Measurements from ENCODE around the gene BIN1.

The BIN1 gene

DNA sequence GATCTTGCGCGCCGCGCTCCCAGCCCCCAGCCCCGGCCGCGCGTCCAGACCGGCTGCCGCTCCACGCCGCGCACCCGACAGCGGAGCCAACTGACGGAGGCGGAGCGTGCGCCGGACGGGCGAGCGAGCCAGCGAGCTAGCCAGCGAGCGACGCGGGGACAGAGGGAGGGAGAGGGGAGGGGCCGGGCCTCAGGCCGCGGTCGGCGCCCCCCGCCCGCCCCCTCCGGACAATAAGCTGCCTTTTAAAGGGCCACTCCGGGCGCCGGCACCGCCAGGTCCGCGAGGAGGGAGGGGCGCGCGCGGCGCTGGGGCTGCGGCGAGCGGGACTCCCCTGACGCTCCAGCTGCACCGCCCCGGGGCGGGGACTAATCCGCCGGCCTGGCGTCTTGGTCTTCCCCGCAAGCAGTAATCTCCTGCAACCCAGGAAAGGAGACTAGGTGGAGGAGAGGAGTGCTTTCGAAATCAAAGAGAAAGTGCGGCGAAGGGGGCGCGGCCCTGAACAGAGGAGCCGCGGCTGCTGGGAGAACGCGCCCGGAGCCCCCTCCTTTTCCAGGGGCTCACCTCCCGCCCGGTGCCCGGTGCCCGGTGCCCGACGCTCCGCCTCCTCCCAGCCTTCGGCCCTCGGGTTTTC is at the start of gene BIN1:
Gene BIN1, minus strand, starts transcription at position 164 of the 631 bp plus-strand sequence. CDS start 211 bp downstream, outside the sequence.
- peak; percentile 97 for DNase-seq (ENCODE audit: low spot score)

GRCh38 chr2:127155947-127156346 is 49.0 kb upstream of the BIN1 start:
- no peak for DNase-seq (ENCODE audit: low spot score)

GRCh38 chr2:127155028-127155581 is 48.2 kb upstream of the BIN1 start:
- DNase-seq (ENCODE audit: low spot score), result no peak

DNA sequence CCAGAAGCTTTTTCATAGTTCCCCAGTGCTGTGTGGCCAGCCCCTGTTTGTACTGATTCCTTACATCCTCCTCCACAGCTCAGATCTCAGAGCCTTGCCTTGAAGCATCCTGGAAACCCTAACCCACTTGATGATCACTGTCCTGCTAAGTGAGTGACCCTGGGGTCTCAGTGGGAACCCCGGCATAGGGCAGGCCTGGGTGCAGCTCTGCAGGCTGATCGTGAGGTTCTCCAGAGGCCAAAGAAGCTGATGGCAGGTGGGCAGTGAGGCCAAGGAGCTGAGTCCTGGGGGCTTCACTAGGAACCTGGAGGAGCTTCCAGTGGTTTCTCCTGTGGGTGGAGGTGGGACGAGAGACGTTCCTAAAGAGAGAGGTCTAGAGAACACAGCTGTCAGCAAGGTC is 47.4 kb upstream of the BIN1 start:
- no peak for DNase-seq (ENCODE audit: low spot score)

DNA sequence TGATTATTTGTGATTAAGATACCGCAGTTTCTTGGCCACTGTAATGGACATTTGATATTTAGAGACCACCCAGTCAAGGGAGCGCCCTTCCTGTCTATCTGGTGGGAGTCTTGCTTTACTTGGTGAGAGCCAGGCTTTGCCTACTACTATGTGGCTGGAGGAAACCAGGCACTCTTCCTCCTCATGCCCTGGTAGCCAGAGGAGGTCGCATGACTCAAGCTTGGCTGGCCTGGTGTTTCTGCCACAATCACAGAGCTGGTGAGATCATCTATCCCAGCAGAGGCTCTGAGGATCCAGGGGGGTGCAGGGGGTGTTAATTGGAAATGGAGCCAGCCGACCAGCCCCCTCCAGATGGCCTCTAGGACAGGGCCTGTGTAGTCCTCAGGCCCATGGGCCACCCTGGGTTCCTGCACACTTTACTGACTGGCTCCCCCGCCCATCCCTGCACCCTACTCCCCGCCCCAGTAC is 46.8 kb upstream of the BIN1 start:
- peak; percentile 81 for DNase-seq (ENCODE audit: low spot score)

- DNase-seq (ENCODE audit: low spot score), result no peak
These were observed 44.0 kb upstream of the BIN1 start for GRCh38 chr2:127150996-127151395.

DNA sequence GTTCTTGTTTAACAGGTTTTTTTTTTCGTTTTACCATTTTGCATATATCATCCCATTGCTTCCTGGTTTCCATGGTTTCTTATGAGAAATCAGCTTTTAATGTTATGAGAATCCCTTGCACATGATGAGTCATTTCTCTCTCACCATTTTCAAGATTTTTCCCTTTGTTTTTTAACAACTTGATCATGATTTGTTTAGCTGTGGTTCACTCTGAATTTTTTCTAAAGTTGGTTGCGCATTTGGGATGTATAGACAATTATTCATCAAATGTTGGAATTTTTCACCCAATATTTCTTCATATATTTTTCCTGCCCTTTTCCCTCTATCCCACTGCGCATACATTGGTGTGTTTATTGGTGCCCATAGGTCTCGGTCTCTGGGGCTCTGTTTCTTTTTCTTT is 42.4 kb upstream of the BIN1 start:
- no peak for DNase-seq (ENCODE audit: low spot score)

DNA sequence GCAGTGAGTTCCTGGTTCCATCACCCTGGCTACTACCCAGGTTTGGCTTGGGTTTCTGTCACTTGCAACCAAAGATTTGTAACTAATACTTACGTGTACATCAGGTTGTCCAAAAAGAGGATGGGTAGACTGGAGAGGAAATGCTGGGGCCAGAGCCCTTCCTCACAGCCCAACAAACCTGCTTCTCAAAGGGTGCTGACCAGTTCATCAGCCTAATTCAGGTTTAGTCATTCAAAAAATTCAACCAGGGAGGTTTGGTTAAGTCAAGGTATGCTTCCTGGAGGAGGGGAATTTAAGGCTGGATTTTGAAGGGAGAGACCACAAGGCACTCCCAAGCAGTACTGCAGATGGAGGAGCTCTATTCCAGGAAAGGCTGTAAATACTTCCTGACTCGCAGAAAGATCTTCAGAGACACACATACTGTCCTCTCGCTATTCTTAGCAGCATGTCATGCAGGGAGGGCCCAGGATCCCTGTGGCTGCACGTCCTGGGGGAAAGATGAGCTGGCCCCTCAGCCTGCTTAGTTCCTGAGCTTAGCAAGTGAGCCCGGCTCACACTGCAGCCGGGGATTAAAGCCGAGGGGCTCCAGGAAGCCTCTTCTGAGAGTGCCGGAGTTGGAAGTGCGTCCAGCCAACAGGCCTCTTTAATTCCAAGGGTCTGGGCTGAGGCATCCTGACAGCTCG is 40.0 kb upstream of the BIN1 start:
- DNase-seq (ENCODE audit: low spot score), result no peak

DNA sequence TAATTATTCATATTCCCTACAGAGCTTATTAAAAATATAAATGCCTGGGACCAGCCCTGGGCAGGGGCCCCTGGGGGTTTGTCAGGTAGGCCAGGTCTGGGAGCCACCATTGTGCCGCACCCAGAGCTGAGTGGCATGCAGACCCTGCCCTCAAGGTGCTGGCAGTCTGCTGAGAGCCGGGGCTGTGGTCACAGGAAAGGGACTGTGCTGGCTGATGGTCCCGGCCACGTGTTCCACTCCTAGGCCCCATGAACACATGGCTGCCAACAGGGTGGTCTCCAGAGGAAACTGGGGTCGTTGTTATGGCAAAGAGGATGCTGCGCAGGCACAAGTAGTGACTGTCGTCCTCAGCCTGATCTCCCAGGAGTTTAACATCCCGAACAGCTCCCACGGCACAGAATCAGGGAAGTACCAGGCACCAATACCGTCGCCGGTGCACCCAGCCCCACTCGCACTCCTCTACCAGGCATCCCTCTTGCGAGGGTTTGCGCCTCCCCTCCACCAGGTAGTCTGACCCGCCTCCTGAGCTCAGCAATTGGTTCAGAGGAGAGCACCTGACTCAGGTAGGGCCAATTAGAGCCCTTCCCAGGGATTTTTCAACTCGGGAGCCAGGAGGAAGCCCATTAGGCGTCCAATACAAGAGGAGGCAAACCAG is 39.2 kb upstream of the BIN1 start:
- no peak for DNase-seq (ENCODE audit: low spot score)

DNA sequence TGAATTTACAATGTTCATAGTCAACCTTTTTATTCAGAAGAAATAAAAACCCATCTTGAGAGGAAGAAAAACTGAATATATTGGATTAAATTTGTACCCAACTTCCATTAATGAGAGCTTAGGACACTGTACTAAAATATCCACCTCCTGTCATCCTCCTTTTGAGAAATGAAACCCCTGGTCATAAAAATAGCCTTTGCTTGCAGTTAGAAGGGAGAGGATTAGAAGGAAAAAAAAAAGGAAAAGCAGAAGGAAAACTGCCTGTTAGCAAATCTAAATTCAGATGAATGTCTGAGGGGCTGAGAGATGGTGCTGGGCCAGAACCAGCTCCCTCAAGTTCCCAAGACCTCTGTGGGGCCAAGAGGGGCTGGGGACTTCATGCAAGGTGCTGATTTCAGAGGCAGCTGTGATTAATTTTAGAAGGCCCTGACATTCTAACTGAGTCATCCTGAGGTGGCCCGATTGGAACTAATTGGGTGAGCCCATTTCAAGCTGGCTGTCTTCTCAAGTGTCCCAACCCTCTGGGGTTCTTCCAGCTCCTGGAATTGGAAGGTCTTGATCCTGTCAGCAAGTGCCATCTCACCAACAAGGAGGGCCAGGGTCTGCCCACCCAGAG is 38.4 kb upstream of the BIN1 start:
- peak; percentile 77 for DNase-seq (ENCODE audit: low spot score)

DNA sequence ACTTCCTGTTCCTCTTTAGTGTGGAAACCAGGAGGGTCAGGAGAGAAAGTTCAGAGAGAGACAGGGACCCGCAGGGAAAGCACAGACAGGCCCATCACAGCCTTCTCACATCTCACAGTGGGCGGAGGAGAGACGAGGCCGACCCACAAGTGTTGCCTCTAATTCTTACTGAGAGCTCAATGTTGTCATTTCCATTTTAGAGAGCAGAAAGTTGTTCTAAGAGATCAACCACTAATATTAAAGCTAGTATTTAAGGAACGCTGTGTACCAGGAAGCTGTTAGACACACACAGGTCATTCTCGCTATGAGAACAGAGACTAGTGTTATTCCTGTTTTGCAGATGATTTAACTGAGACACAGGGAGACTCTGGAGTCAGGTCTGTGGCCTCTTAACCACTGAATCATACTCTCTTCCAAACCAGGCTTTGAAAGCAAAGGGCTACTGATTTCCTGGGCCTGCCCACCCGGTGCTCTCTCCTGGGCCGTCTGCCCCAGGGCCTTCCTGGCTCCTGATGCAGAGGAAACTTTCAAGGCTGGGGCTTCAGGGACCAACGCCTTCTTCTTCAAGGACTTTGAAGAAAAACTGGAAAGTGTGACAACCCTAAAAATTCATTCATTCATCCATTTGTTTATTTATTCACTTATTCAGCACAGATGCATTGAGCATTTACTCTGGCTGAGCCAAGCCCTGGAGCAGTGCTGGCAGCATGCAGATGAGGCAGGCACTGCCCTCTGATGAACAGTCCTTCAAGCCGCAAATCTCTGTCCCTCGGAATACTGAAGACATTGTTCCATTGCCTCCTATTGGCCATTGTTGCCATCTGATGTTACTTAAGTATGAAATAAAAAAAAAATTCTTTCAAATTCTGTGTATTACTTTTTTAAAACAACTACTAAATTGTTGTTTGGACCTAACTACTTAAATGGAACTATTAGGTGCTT is 37.2 kb upstream of the BIN1 start:
- DNase-seq (ENCODE audit: low spot score), result peak; percentile 98

DNA sequence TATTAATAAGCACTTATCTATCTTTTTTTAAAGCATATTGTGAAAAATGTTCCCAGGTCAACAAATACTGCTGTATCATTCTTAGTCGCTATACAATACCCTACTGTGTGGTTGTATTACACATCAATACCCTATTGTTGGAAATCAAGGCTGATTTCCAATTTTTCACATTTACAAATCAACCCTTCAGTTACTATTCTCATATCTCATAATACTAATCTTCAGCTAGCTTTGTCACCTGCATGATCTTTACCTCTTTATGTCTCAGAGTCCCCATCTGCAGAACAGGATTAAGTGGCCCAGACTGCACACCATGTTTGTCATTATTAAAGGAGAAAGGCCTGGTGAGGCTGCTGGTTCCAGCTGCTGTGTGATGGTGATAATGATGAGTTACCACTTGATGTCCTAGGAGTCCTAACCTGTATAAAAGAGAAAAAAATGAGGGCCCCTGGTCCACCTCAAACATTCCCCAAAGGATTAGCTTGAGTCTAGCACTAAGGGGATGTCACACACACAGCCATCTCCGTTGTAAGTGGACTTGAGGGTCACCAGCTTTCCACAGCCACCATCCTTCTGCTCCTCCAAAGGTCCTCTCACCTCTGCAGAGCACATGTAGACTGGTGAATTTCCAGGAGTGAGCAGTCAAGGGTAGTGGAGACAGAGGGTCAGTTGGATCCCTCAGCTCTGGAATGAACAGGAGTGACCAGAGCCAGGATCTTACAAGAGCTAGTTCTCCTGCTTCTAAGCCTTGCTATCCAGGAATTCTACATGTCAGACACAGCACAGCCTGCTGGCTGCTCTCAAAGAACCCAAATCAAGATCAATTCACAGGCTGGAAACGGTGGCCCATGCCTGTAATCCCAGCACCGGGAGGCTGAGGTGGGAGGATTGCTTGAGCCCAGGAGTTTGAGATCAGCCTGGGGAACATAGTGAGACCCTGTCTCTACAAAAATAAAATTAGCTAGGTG is 36.0 kb upstream of the BIN1 start:
- peak; percentile 89 for DNase-seq (ENCODE audit: low spot score)

DNA sequence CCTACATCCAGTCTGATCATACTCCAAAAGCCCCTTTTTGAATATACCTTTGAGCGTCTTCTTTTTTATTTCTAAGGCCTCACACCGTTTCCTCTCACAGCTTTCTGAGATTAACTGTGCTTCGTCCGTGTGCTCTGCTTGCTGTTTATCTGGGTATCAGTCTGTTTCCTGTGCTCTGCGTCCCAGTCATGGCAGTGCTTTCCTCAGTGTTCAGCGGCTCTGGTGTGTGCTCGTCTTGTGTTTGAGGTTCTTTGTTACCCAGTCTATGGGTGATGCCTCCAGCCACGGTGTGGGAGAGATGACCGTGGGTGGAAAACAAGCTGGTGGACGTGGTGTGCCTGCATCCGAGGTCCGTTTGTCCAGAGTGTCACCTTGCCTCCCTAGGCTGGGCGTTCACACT is 33.6 kb upstream of the BIN1 start:
- peak; percentile 61 for DNase-seq (ENCODE audit: low spot score)

DNA sequence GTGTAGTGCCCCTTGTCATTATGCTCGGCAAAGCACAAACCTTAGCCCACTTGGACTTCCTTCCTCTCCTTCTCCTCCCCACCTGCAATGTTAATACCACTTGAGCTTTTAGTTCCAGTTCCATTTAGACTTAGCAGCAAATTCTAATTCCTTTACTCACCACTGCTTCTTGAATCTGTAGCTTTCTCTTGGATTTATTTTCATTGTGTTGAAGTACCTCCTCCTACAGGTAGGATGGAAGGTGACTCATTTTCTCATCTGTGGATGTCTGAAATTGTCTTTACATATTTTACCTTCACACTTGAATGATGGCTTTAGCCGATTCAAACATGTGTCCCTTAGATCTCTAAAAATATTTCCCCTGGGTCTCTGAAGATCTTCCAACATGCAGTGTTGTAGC is 32.8 kb upstream of the BIN1 start:
- no peak for DNase-seq (ENCODE audit: low spot score)

DNA sequence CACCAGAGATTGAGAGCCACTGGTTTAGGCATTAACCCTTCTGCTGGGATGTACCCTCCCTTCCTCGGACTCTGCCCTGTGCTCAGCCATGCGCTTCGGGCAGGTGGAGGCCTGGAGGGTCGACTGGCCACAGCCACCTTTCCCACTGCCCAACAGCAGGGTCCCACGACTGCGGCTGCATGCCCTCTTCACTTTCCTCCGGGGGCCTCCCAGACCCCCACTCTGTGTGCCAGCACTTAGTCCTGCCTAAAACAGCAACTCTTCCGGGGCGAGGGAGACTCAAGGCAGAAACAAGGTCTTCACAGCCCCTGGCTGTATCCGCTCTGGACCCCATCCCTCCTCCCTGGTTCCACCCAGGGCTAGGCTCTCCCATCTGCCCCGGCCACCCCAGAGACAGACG is 31.3 kb upstream of the BIN1 start:
- DNase-seq (ENCODE audit: low spot score), result no peak

GRCh38 chr2:127137741-127138140 is 30.8 kb upstream of the BIN1 start:
- DNase-seq (ENCODE audit: low spot score), result no peak

DNA sequence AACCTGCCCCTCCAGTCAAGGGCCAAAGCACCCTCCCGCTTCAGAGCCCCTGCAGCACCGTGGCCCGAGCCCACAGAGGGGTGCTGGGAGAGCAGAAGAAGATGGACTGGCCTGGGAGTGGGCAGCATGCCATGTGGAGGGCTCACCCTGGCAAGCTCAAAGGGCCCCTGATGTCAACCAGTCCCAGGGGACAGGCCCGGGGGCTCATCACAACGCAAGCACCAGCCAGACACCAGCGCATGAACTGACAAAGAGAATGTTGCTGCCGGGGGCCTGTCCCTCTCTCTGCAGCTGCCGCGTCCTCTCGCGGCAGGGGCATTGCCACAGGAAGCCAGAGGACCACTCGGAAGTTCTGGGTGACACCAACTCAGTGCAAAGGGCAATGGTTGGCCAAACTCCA is 30.3 kb upstream of the BIN1 start:
- no peak for DNase-seq (ENCODE audit: low spot score)

- DNase-seq (ENCODE audit: low spot score), result peak; percentile 87
These were observed 28.2 kb upstream of the BIN1 start for GRCh38 chr2:127134833-127135830.

GRCh38 chr2:127134235-127134634 is 27.3 kb upstream of the BIN1 start:
- no peak for DNase-seq (ENCODE audit: low spot score)

Data from pons (tissue), 1 donor.